GM12892 (cell line): ENCODE data around the gene ZNF385C.

Experiments
- POLR2A ChIP-seq: IDR thresholded peaks from 2 replicates; pipeline ENCODE4 v1.6.1; 2011; ENCODE audit warnings: low read depth, low read length, control low read depth
- POLR2AphosphoS5 ChIP-seq: IDR thresholded peaks from 2 replicates; pipeline ENCODE4 v1.6.1; 2011; ENCODE audit warnings: low read depth, low read length, control low read depth
- TAF1 ChIP-seq: IDR thresholded peaks from 2 replicates; pipeline ENCODE4 v1.6.1; 2011; ENCODE audit warnings: low read depth, mild to moderate bottlenecking, control low read depth, low read length, borderline replicate concordance

- TF ChIP-seq POLR2A (no peak), POLR2AphosphoS5 (no peak), TAF1 (no peak)
Observed at GRCh38 chr17:42109086-42109485, 10.8 kb upstream of the ZNF385C start.
